Spleen (tissue), 7 donors: ENCODE data around the gene SPATS2L.

ENCODE experiments used
- CTCF ChIP-seq, 11 experiments: fragments of 200-600 bp in 7 of 11; fragments of 450-650 bp in 4 of 11; sonication (generic) in 4 of 11; IDR thresholded peaks in 8 of 11; conservative IDR thresholded peaks in 3 of 11; 1 replicate in 7 of 11; 2 replicates in 4 of 11; pipeline versions ENCODE4 v1.4.0 to v1.8.0; 2016 to 2021; ENCODE audit warnings: antibody characterized with exemption in 11 of 11, inconsistent platforms in 4 of 11, mild to moderate bottlenecking in 1 of 11
- POLR2A ChIP-seq, 3 donors: fragments of 450-650 bp; IDR thresholded peaks; one replicate each; pipeline ENCODE4 v1.5.1; 2017; ENCODE audit warnings: antibody characterized with exemption in 3 of 3, mild to moderate bottlenecking in 1 of 3
- POLR2AphosphoS5 ChIP-seq, 3 donors: sonication (generic); formaldehyde crosslinking; IDR thresholded peaks; one replicate each; pipeline ENCODE4 v1.5.1; 2017; ENCODE audit warnings: antibody characterized with exemption in 3 of 3
- donor health status: DM: no; HTN: no; CAD: no; lungs with moderate emphysema.
- donor health status: DM: no; HTN: no; CAD: no.
- donor health status: DM: no; HTN: no; CAD: no.

DNA sequence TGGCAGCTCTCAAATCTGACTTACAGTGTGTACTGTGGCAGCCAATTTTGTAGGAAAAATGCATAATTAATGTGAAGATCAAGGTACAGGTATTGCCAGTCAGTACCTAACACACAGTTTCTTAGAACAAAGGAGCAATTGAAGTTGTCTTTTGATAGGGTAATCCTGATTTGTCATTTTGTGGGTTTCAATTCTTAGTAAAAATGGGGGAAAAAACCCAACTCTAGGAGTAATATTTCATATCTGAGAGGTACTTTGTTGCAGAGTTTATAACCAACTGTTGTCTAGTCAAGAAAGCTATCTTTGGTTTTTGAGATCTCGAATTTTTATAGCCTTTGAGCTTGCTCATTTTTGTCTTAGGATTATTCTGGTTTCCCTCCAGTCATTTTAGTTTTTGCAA, 16.1 kb downstream of the SPATS2L start:
- TF ChIP-seq CTCF (IDR thresholded peaks at IDR 0.05 in 8 of 11, conservative IDR thresholded peaks at IDR 0.05 in 3 of 11), result no peak
- no peak for TF ChIP-seq POLR2A (IDR thresholded peaks at IDR 0.05)
- TF ChIP-seq POLR2AphosphoS5 (IDR thresholded peaks at IDR 0.05), result no peak
